DMS153 (cell line): ENCODE results near the gene FNIP1.
"Not testable (repeated sequence)": the region's sequence is repeated elsewhere in the genome, so short reads cannot be mapped to it uniquely, and the experiment has no call there.

Experiments
- DNase-seq: peaks from one replicate; lab custom pipeline; 2025; lab: John Stamatoyannopoulos, UW

The FNIP1 gene

GRCh38 chr5:131635684-131636572, 160.9 kb downstream of the FNIP1 start:
- DNase-seq = no peak

GRCh38 chr5:131634996-131635683, 161.7 kb downstream of the FNIP1 start, which contains the start of gene RAPGEF6:
RAPGEF6 (minus strand) TSS chr5:131635229; CDS start chr5:131635030, 199 bp downstream.
- peak; percentile 93 for DNase-seq

GRCh38 chr5:131634666-131634995, 162.2 kb downstream of the FNIP1 start:
- DNase-seq = peak; percentile 0

GRCh38 chr5:131634238-131634637, 162.6 kb downstream of the FNIP1 start:
- DNase-seq = no peak

GRCh38 chr5:131633830-131634229, 163.0 kb downstream of the FNIP1 start:
- no peak for DNase-seq

- no peak for DNase-seq
These were observed 165.9 kb downstream of the FNIP1 start for GRCh38 chr5:131630963-131631350.

- no peak for DNase-seq
These were observed 166.4 kb downstream of the FNIP1 start for GRCh38 chr5:131630208-131630962.

GRCh38 chr5:131628990-131629389, 167.8 kb downstream of the FNIP1 start:
- no peak for DNase-seq

- no peak for DNase-seq
These were observed 169.5 kb downstream of the FNIP1 start for GRCh38 chr5:131627207-131627865.

- DNase-seq = no peak
These were observed 174.2 kb downstream of the FNIP1 start for GRCh38 chr5:131622633-131623032.

- DNase-seq = not testable (repeated sequence)
These were observed 175.7 kb downstream of the FNIP1 start for GRCh38 chr5:131621164-131621563.

GRCh38 chr5:131619102-131619501, 177.7 kb downstream of the FNIP1 start:
- DNase-seq = no peak

- no peak for DNase-seq
These were observed 179.5 kb downstream of the FNIP1 start for GRCh38 chr5:131617140-131617822.

- no peak for DNase-seq
These were observed 180.9 kb downstream of the FNIP1 start for GRCh38 chr5:131615957-131616356.

GRCh38 chr5:131613423-131613822, 183.4 kb downstream of the FNIP1 start:
- DNase-seq = no peak

GRCh38 chr5:131611064-131611381, 185.8 kb downstream of the FNIP1 start:
- no peak for DNase-seq

GRCh38 chr5:131610198-131611063, 186.4 kb downstream of the FNIP1 start:
- no peak for DNase-seq

- no peak for DNase-seq
These were observed 187.0 kb downstream of the FNIP1 start for GRCh38 chr5:131609774-131610173.

- DNase-seq = no peak
These were observed 188.2 kb downstream of the FNIP1 start for GRCh38 chr5:131608597-131608996.

- DNase-seq = no peak
These were observed 188.8 kb downstream of the FNIP1 start for GRCh38 chr5:131607903-131608540.
